ENCODE measurements around the gene F11.

The F11 gene

GRCh38 chr4:186248643-186249042 lies 17.3 kb upstream of the F11 start:
- H3K27me3 ChIP-seq (ENCODE audit: insufficient read depth, low read depth), result no peaks in the 10 kb centered on the region
- H3K4me1 ChIP-seq (ENCODE audit: low read depth, poor library complexity, severe bottlenecking), result peaks cover 7% of the 10 kb centered on the region
- no peak overlapping the region for H3K27ac ChIP-seq
- H3K79me2 ChIP-seq (ENCODE audit: insufficient read depth, low read depth), result no peaks in the 10 kb centered on the region
- no peaks in the 10 kb centered on the region for H4K20me1 ChIP-seq (ENCODE audit: insufficient read depth)
- H3K9ac ChIP-seq, result no peak overlapping the region
- H3K4me2 ChIP-seq, result no peak overlapping the region
- no peak overlapping the region for H2AFZ ChIP-seq (ENCODE audit: low read depth)
- no peak overlapping the region for H3K4me3 ChIP-seq (IDR thresholded peaks at IDR 0.05; ENCODE audit: insufficient read depth, low read depth, low read length)
- no peaks in the 10 kb centered on the region for H3K36me3 ChIP-seq (ENCODE audit: insufficient read depth)
- no peak for TF ChIP-seq CTCF (conservative IDR thresholded peaks at IDR 0.05; ENCODE audit: low read depth, low read length)

GRCh38 chr4:186249785-186250754 lies 15.9 kb upstream of the F11 start:
- Histone ChIP-seq H3K4me3 (IDR thresholded peaks at IDR 0.05; ENCODE audit: insufficient read depth, low read depth, low read length) (no peak overlapping the region), H3K27ac (no peak overlapping the region), H3K9ac (no peak overlapping the region), H3K79me2 (ENCODE audit: insufficient read depth, low read depth) (no peaks in the 10 kb centered on the region), H3K36me3 (ENCODE audit: insufficient read depth) (no peaks in the 10 kb centered on the region), H3K4me2 (no peak overlapping the region), H4K20me1 (ENCODE audit: insufficient read depth) (no peaks in the 10 kb centered on the region), H3K4me1 (ENCODE audit: low read depth, poor library complexity, severe bottlenecking) (peaks cover 7% of the 10 kb centered on the region), H2AFZ (ENCODE audit: low read depth) (no peak overlapping the region), H3K27me3 (ENCODE audit: insufficient read depth, low read depth) (no peaks in the 10 kb centered on the region)
- no peak for TF ChIP-seq CTCF (conservative IDR thresholded peaks at IDR 0.05; ENCODE audit: low read depth, low read length)

- no peak overlapping the region for H2AFZ ChIP-seq (ENCODE audit: low read depth)
- peaks cover 7% of the 10 kb centered on the region for H3K4me1 ChIP-seq (ENCODE audit: low read depth, poor library complexity, severe bottlenecking)
- H3K9ac ChIP-seq, result no peak overlapping the region
- TF ChIP-seq CTCF (conservative IDR thresholded peaks at IDR 0.05; ENCODE audit: low read depth, low read length), result no peak
- no peaks in the 10 kb centered on the region for H3K36me3 ChIP-seq (ENCODE audit: insufficient read depth)
- no peak overlapping the region for H3K27ac ChIP-seq
- H3K79me2 ChIP-seq (ENCODE audit: insufficient read depth, low read depth), result no peaks in the 10 kb centered on the region
- H4K20me1 ChIP-seq (ENCODE audit: insufficient read depth), result no peaks in the 10 kb centered on the region
- no peak overlapping the region for H3K4me3 ChIP-seq (IDR thresholded peaks at IDR 0.05; ENCODE audit: insufficient read depth, low read depth, low read length)
- H3K4me2 ChIP-seq, result no peak overlapping the region
- H3K27me3 ChIP-seq (ENCODE audit: insufficient read depth, low read depth), result no peaks in the 10 kb centered on the region
These were observed 15.2 kb upstream of the F11 start for GRCh38 chr4:186250760-186251159.

GRCh38 chr4:186255122-186255521 lies 10.9 kb upstream of the F11 start:
- TF ChIP-seq CTCF (conservative IDR thresholded peaks at IDR 0.05; ENCODE audit: low read depth, low read length), result no peak
- H3K79me2 ChIP-seq (ENCODE audit: insufficient read depth, low read depth), result no peaks in the 10 kb centered on the region

More at GRCh38 chr4:186255122-186255521, 10.9 kb upstream of the F11 start:
- Histone ChIP-seq H3K4me1 (ENCODE audit: low read depth, poor library complexity, severe bottlenecking) (peaks cover 4% of the 10 kb centered on the region), H3K27ac (no peak overlapping the region), H3K9ac (no peak overlapping the region), H3K36me3 (ENCODE audit: insufficient read depth) (no peaks in the 10 kb centered on the region), H4K20me1 (ENCODE audit: insufficient read depth) (no peaks in the 10 kb centered on the region), H3K27me3 (ENCODE audit: insufficient read depth, low read depth) (no peaks in the 10 kb centered on the region), H3K4me3 (IDR thresholded peaks at IDR 0.05; ENCODE audit: insufficient read depth, low read depth, low read length) (no peak overlapping the region), H2AFZ (ENCODE audit: low read depth) (no peak overlapping the region), H3K4me2 (no peak overlapping the region)
